WERI-Rb-1 (cell line): ENCODE results near the gene TGM1.

Experiments
- DNase-seq: peaks from one replicate; pipeline ENCODE4 v3.0.0-alpha.2; 2020
- H3K27ac ChIP-seq: fragments of 250-450 bp; sonication (Bioruptor Pico); 2 replicates; pipeline ENCODE4 v1.5.1; 2020; ENCODE audit warnings: mild to moderate bottlenecking, moderate library complexity
- H3K27me3 ChIP-seq: fragments of 250-450 bp; sonication (Bioruptor Pico); 2 replicates; pipeline ENCODE4 v1.5.1; 2021; ENCODE audit warnings: mild to moderate bottlenecking, low read depth, moderate library complexity; ENCODE audit not compliant: insufficient read depth, severe bottlenecking
- H3K36me3 ChIP-seq: fragments of 250-450 bp; sonication (Bioruptor Pico); 2 replicates; pipeline ENCODE4 v1.5.1; 2020; ENCODE audit warnings: mild to moderate bottlenecking, moderate library complexity
- H3K4me3 ChIP-seq: 2 replicates; pipeline ENCODE4 v1.5.1; 2011; ENCODE audit warnings: low read depth, mild to moderate bottlenecking, control low read depth, low read length
- H3K9me3 ChIP-seq: fragments of 250-450 bp; sonication (Bioruptor Pico); 2 replicates; pipeline ENCODE4 v1.5.1; 2021; ENCODE audit warnings: mild to moderate bottlenecking, moderate library complexity; ENCODE audit not compliant: severe bottlenecking
- CTCF ChIP-seq: IDR thresholded peaks from 2 replicates; pipeline ENCODE4 v1.5.1; 2011; ENCODE audit warnings: low read depth, mild to moderate bottlenecking, control low read depth, inconsistent platforms, low read length

The TGM1 gene

GRCh38 chr14:24274101-24274543, 11.1 kb upstream of the TGM1 start:
- H3K4me3 ChIP-seq, result no peak overlapping the region; the same call in 1 of the 2 replicates
- no peaks in the 10 kb centered on the region for H3K9me3 ChIP-seq
- no peak for TF ChIP-seq CTCF
- H3K36me3 ChIP-seq, result no peaks in the 10 kb centered on the region
- no peaks in the 10 kb centered on the region for H3K27me3 ChIP-seq
- peak overlapping the region; percentile 83 for H3K27ac ChIP-seq
- DNase-seq, result peak; percentile 56

- peak; percentile 84 for TF ChIP-seq CTCF
- Histone ChIP-seq H3K36me3 (no peaks in the 10 kb centered on the region), H3K27me3 (no peaks in the 10 kb centered on the region), H3K9me3 (no peaks in the 10 kb centered on the region), H3K4me3 (no peak overlapping the region; the same call in 1 of the 2 replicates), H3K27ac (peak overlapping the region; percentile 83)
- DNase-seq, result peak; percentile 80
Observed at GRCh38 chr14:24273422-24273998, 10.5 kb upstream of the TGM1 start.

- no peak for DNase-seq
- H3K27me3 ChIP-seq, result no peaks in the 10 kb centered on the region
- H3K9me3 ChIP-seq, result no peaks in the 10 kb centered on the region
- no peaks in the 10 kb centered on the region for H3K36me3 ChIP-seq
- TF ChIP-seq CTCF, result no peak
- no peak overlapping the region for H3K4me3 ChIP-seq
- H3K27ac ChIP-seq, result peak overlapping the region; percentile 83; the same call in 1 of the 2 replicates
Observed at GRCh38 chr14:24272467-24272866, 9.5 kb upstream of the TGM1 start.

GRCh38 chr14:24271834-24272263, 8.9 kb upstream of the TGM1 start:
- TF ChIP-seq CTCF, result no peak
- no peak for DNase-seq
- no peaks in the 10 kb centered on the region for H3K27me3 ChIP-seq
- no peaks in the 10 kb centered on the region for H3K36me3 ChIP-seq
- no peaks in the 10 kb centered on the region for H3K9me3 ChIP-seq
- peak overlapping the region; percentile 65 for H3K4me3 ChIP-seq
- peak overlapping the region; percentile 94 for H3K27ac ChIP-seq

GRCh38 chr14:24271134-24271833, 8.3 kb upstream of the TGM1 start, which contains the start of gene RABGGTA:
Gene RABGGTA, minus strand, starts transcription at chr14:24271597. Its CDS starts 482 bp downstream, at chr14:24271115.
- peak within 1 kb of the TSS; percentile 94 for H3K27ac ChIP-seq
- H3K36me3 ChIP-seq, result no peaks in the 10 kb centered on the region
- DNase-seq, result peak; percentile 91
- peak; percentile 88 for TF ChIP-seq CTCF
- peak within 1 kb of the TSS; percentile 65 for H3K4me3 ChIP-seq
- no peaks in the 10 kb centered on the region for H3K9me3 ChIP-seq
- H3K27me3 ChIP-seq, result no peaks in the 10 kb centered on the region
